ENCODE data around the gene PAPSS2.

GRCh38 chr10:87617503-87617902 is 42.2 kb upstream of the PAPSS2 start:
- no peak for TF ChIP-seq EZH2 (IDR thresholded peaks at IDR 0.05; ENCODE audit: low read depth, unreplicated experiment)
- TF ChIP-seq CTCF (conservative IDR thresholded peaks at IDR 0.05; ENCODE audit: low read depth in 2 of 2), result no peak
- TF ChIP-seq REST (IDR thresholded peaks at IDR 0.05; ENCODE audit: unreplicated experiment), result no peak
- no peak for TF ChIP-seq EZH2phosphoT487 (IDR thresholded peaks at IDR 0.05; ENCODE audit: unreplicated experiment)
- no peak for TF ChIP-seq CREB1 (CRISPR knock-in tag; IDR thresholded peaks at IDR 0.05; ENCODE audit: low read depth)
- TF ChIP-seq POLR2AphosphoS5 (IDR thresholded peaks at IDR 0.05; ENCODE audit: low read depth), result no peak
- TF ChIP-seq NANOG (IDR thresholded peaks at IDR 0.05; ENCODE audit: borderline replicate concordance), result no peak
- TF ChIP-seq STAT1 (IDR thresholded peaks at IDR 0.05; ENCODE audit: unreplicated experiment), result no peak
- no peak for TF ChIP-seq JUNB (IDR thresholded peaks at IDR 0.05; ENCODE audit: unreplicated experiment)
- no peak for TF ChIP-seq ZNF331 (CRISPR knock-in tag; IDR thresholded peaks at IDR 0.05; ENCODE audit: low read depth)

Data from GM23338 (cell line).